K562 (cell line): ENCODE results near the gene NECTIN4. TPM values are rescaled to one million over a fixed set of nuclear protein-coding genes. Genes with fewer than 3 reads are reported as not detected.

Experiments used
- ARID2 ChIP-seq: fragments of 450-650 bp; IDR thresholded peaks from 2 replicates; pipeline ENCODE4 v1.6.1; 2017; ENCODE audit warnings: antibody characterized with exemption, mild to moderate bottlenecking
- BRD4 ChIP-seq: fragments of 200-600 bp; sonication (generic); IDR thresholded peaks from 2 replicates; pipeline ENCODE4 v1.6.1; 2017; ENCODE audit warnings: inconsistent platforms
- CBX3 ChIP-seq, 2 experiments: IDR thresholded peaks; 1 replicate in 1 of 2; 2 replicates in 1 of 2; pipeline ENCODE4 v1.6.1; 2012; ENCODE audit warnings: inconsistent platforms in 2 of 2, low read length in 2 of 2, borderline replicate concordance in 1 of 2, control low read depth in 1 of 2
- DDX20 ChIP-seq: fragments of 450-650 bp; IDR thresholded peaks from 2 replicates; pipeline ENCODE4 v1.6.1; 2016; ENCODE audit warnings: missing genetic modification characterization, low read depth, mild to moderate bottlenecking, missing compliant biosample characterization, moderate library complexity
- DPF2 ChIP-seq: fragments of 450-650 bp; IDR thresholded peaks from 2 replicates; pipeline ENCODE4 v1.6.1; 2016
- EP300 ChIP-seq: IDR thresholded peaks from 2 replicates; pipeline ENCODE4 v1.6.1; 2012; ENCODE audit warnings: low read length, improper control_type of control experiment
- GABPB1 ChIP-seq: sonication (generic); formaldehyde crosslinking; IDR thresholded peaks from 2 replicates; pipeline ENCODE4 v1.8.0; 2022; ENCODE audit warnings: mild to moderate bottlenecking, missing genetic modification reagents
- HNRNPH1 ChIP-seq: fragments of 200-400 bp; formaldehyde crosslinking; optimal IDR thresholded peaks from 2 replicates; pipeline ENCODE3; 2017; ENCODE audit warnings: low read depth, mild to moderate bottlenecking, low read length, moderate library complexity
- MCM5 ChIP-seq: fragments of 450-650 bp; IDR thresholded peaks from 2 replicates; pipeline ENCODE4 v1.6.1; 2016; ENCODE audit warnings: low read depth
- NCOA1 ChIP-seq: fragments of 450-650 bp; IDR thresholded peaks from 2 replicates; pipeline ENCODE4 v1.6.1; 2016; ENCODE audit warnings: low read depth
- NELFE ChIP-seq: IDR thresholded peaks from 2 replicates; pipeline ENCODE4 v1.6.1; 2011; ENCODE audit warnings: mild to moderate bottlenecking; ENCODE audit not compliant: insufficient read depth, insufficient read length
- NEUROD1 ChIP-seq: fragments of 150-350 bp; IDR thresholded peaks from 2 replicates; pipeline ENCODE4 v1.6.1; 2014; ENCODE audit warnings: borderline replicate concordance, low read length, low read depth; ENCODE audit not compliant: partially characterized antibody
- PCBP2 ChIP-seq: fragments of 200-400 bp; formaldehyde crosslinking; IDR thresholded peaks from 2 replicates; pipeline ENCODE4 v1.6.1; 2018; ENCODE audit warnings: low read length, low read depth, mild to moderate bottlenecking, moderate library complexity; ENCODE audit not compliant: poor library complexity, severe bottlenecking
- RBFOX2 ChIP-seq: fragments of 200-400 bp; formaldehyde crosslinking; IDR thresholded peaks from 2 replicates; pipeline ENCODE4 v1.6.1; 2017; ENCODE audit warnings: low read depth, mild to moderate bottlenecking, low read length, moderate library complexity
- RBM34 ChIP-seq: fragments of 200-400 bp; formaldehyde crosslinking; IDR thresholded peaks from 2 replicates; pipeline ENCODE4 v1.6.1; 2018; ENCODE audit warnings: low read length, borderline replicate concordance; ENCODE audit not compliant: insufficient read depth
- SETDB1 ChIP-seq: IDR thresholded peaks from one replicate; pipeline ENCODE4 v1.6.1; 2012; ENCODE audit warnings: low read length, control low read depth, inconsistent platforms
- SIN3B ChIP-seq: fragments of 450-650 bp; IDR thresholded peaks from 2 replicates; pipeline ENCODE4 v1.6.1; 2017; ENCODE audit warnings: low read depth, mild to moderate bottlenecking, moderate library complexity
- SIX5 ChIP-seq, 2 experiments: IDR thresholded peaks; 2 replicates each; pipeline ENCODE4 v1.6.1; 2011; ENCODE audit warnings: low read length in 2 of 2, borderline replicate concordance in 1 of 2, low read depth in 1 of 2, mild to moderate bottlenecking in 1 of 2, moderate library complexity in 1 of 2; ENCODE audit not compliant: insufficient read depth in 1 of 2
- SMARCE1 ChIP-seq: fragments of 450-650 bp; IDR thresholded peaks from 2 replicates; pipeline ENCODE4 v1.7.1; 2016; ENCODE audit warnings: mild to moderate bottlenecking
- SOX6 ChIP-seq: fragments of 450-650 bp; IDR thresholded peaks from 2 replicates; pipeline ENCODE4 v1.6.1; 2014; ENCODE audit warnings: mild to moderate bottlenecking
- SRF ChIP-seq, 2 experiments: fragments of 250-450, 450-650 bp in 1 of 2; sonication (Bioruptor Pico) in 1 of 2; sonication (generic) in 1 of 2; formaldehyde crosslinking; IDR thresholded peaks; 2 replicates each; pipeline versions ENCODE4 v1.5.0 to v1.5.1; 2020 to 2022; ENCODE audit warnings: mild to moderate bottlenecking in 1 of 2, missing genetic modification reagents in 1 of 2
- TAF1 ChIP-seq: IDR thresholded peaks from 2 replicates; pipeline ENCODE4 v1.6.1; 2011; ENCODE audit warnings: mild to moderate bottlenecking, low read length, moderate library complexity; ENCODE audit not compliant: insufficient read depth, control insufficient read depth, severe bottlenecking; ENCODE audit errors: extremely low read depth
- TFAM ChIP-seq: fragments of 250-450 bp; sonication (Bioruptor Pico); conservative IDR thresholded peaks from 2 replicates; pipeline ENCODE4 v1.5.0; 2021; ENCODE audit warnings: mild to moderate bottlenecking, moderate library complexity
- U2AF1 ChIP-seq: fragments of 200-400 bp; formaldehyde crosslinking; optimal IDR thresholded peaks from 2 replicates; pipeline ENCODE3; 2017; ENCODE audit warnings: mild to moderate bottlenecking, low read depth, low read length, moderate library complexity
- ZNF224 ChIP-seq: sonication (generic); formaldehyde crosslinking; IDR thresholded peaks from 2 replicates; pipeline ENCODE4 v1.8.0; 2022; ENCODE audit warnings: mild to moderate bottlenecking, missing genetic modification reagents
- ZNF23 ChIP-seq: fragments of 250-450 bp; sonication (Bioruptor Pico); IDR thresholded peaks from 2 replicates; pipeline ENCODE4 v1.4.0; 2020; ENCODE audit warnings: mild to moderate bottlenecking
- ZNF316 ChIP-seq: fragments of 450-650 bp; IDR thresholded peaks from 2 replicates; pipeline ENCODE4 v1.6.1; 2016
- polyA plus RNA-seq, 8 experiments: library from polyadenylated mRNA; depleted of rRNA in 4 of 8; stranded (reverse) in 5 of 8; unstranded in 3 of 8; fragments of >200 nt; fragmentation: Nextera tagmentation in 2 of 8; fragmentation: Illumina TruSeq in 1 of 8; extraction: Ambion mirVana in 2 of 8; extraction: Trizol in 1 of 8; gene quantifications; 2 replicates each; pipeline versions ENCODE4 v1.2.1 to v1.2.3, GENCODE V29; 2011 to 2014; ENCODE audit warnings: inconsistent platforms in 1 of 8, missing spikeins in 1 of 8
- total RNA-seq, 7 experiments: library from RNA; depleted of rRNA in 6 of 7; stranded (reverse); fragments of >200 nt in 6 of 7; fragmentation: Illumina TruSeq in 2 of 7; extraction: Trizol in 2 of 7; gene quantifications; 2 replicates each; pipeline versions ENCODE4 v1.2.1 to v1.2.3, GENCODE V29; 2011 to 2021; ENCODE audit warnings: low replicate concordance in 1 of 7
- TF ChIP-seq, protein P1 (sequence below): fragments of 250-450 bp; sonication (Bioruptor Pico); IDR thresholded peaks from 2 replicates; pipeline ENCODE4 v1.6.1; 2021; ENCODE audit warnings: mild to moderate bottlenecking
- TF ChIP-seq, protein P2 (sequence below), 2 experiments: fragments of 450-650 bp in 1 of 2; sonication (generic) in 1 of 2; formaldehyde crosslinking; conservative IDR thresholded peaks; 2 replicates each; pipeline versions ENCODE4 v1.4.0 to v1.8.1; 2020 to 2022; ENCODE audit warnings: mild to moderate bottlenecking in 1 of 2, missing genetic modification reagents in 1 of 2

Gene NECTIN4
- total and polyA plus RNA-seq, 9 of the 15 experiments (the other 6 are each of a cell fraction or from before 2014, with no cell fraction given): 0.01 to 0.09 TPM; not detected in 7

DNA sequence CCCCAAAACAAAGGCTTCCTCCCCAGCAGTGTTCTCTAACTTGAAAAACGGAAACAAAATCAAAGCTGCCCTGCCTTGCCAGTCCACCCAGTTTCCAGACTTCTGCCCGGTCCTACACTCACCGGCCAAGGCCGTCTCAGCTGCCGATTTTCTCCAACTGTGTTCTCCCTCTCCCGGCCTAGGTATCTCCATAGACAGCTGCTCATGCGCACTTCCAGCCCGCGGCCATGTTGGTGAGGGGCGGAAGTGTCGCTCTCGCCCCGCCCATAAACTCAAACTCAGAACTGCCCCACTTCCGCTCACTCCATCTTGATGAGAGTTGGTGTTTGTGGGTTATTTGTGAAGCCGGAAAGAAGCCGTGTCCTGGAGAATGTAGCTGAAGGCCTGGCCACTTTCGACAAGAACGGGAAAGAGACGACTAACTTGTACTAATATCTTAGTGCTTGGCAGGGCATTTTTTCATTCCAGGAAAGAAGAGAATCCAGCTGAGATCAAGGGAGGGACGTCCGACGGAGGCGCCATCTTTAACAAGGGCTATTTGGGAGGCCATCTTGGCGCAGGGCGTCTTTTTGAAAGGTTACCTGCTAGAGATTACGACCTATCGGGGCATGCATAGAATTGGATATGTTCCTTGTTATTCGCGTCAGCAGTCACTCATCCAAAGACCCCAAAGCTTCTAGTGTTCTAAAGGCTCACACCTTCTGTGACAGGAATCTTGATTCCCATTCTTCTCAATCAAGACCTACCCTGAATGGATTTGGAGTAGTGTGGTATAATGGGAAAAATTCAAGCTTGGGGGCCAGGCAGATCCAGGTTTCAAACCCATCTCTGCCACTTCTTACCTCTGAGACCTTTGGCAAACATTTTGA lies 43.4 kb downstream of the NECTIN4 start, which contains the start of gene USF1 (continued):
- TF ChIP-seq SETDB1 (no peak), DDX20 (tag) (peak; percentile 50; the same call in 1 of the 2 replicates), DPF2 (peak; percentile 26; the same call in 1 of the 2 replicates), CBX3 (IDR thresholded peaks at IDR 0.05; ENCODE audit: borderline replicate concordance in 1 of 2, low read length in 2 of 2) (peak in 1 of 2 experiments; percentile 87; a peak in 2 of 3 replicates), SRF (CRISPR knock-in tag; IDR thresholded peaks at IDR 0.05) (peak in 1 of 2 experiments; percentile 36; a peak in 1 of 4 replicates), RBFOX2 (peak; percentile 87), TAF1 (peak; percentile 91), SMARCE1 (peak; percentile 22; the same call in 1 of the 2 replicates), MCM5 (no peak), ZNF316 (no peak), RBM34 (no peak), TFAM (no peak), GABPB1 (CRISPR knock-in tag) (peak; percentile 94), SIN3B (peak; percentile 72; the same call in 1 of the 2 replicates), HNRNPH1 (no peak), NEUROD1 (peak; percentile 48), EP300 (0 out of 2 replicates have a peak, but pooled peaks have one; percentile 6), NCOA1 (peak; percentile 26; the same call in 1 of the 2 replicates), ARID2 (no peak), BRD4 (peak; percentile 83; the same call in 1 of the 2 replicates), NELFE (no peak), SIX5 (IDR thresholded peaks at IDR 0.05; ENCODE audit: borderline replicate concordance in 1 of 2, insufficient read depth in 1 of 2, low read depth in 1 of 2, low read length in 2 of 2) (peak in 1 of 2 experiments; percentile 52; a peak in 1 of 4 replicates), ZNF23 (CRISPR knock-in tag) (no peak), U2AF1 (no peak), SOX6 (0 out of 2 replicates have a peak, but pooled peaks have one; percentile 32), ZNF224 (CRISPR knock-in tag) (0 out of 2 replicates have a peak, but pooled peaks have one; percentile 36), PCBP2 (no peak)
- TF ChIP-seq, protein P1, sequence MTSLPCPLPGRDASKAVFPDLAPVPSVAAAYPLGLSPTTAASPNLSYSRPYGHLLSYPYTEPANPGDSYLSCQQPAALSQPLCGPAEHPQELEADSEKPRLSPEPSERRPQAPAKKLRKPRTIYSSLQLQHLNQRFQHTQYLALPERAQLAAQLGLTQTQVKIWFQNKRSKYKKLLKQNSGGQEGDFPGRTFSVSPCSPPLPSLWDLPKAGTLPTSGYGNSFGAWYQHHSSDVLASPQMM (CRISPR knock-in tag): no peak
- TF ChIP-seq, protein P2, sequence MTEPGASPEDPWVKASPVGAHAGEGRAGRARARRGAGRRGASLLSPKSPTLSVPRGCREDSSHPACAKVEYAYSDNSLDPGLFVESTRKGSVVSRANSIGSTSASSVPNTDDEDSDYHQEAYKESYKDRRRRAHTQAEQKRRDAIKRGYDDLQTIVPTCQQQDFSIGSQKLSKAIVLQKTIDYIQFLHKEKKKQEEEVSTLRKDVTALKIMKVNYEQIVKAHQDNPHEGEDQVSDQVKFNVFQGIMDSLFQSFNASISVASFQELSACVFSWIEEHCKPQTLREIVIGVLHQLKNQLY (CRISPR knock-in tag; conservative IDR thresholded peaks at IDR 0.05): no peak
